ENCODE data around the gene LHFPL6.

GRCh38 chr13:39484506-39485313 lies 118.3 kb downstream of the LHFPL6 start:
- TF ChIP-seq CTCF (IDR thresholded peaks at IDR 0.05; ENCODE audit: low read length): no peak
- no peak for TF ChIP-seq EZH2 (optimal IDR thresholded peaks at IDR 0.05; ENCODE audit: low read depth, low read length)
- no peak for TF ChIP-seq EZH2phosphoT487 (IDR thresholded peaks at IDR 0.05; ENCODE audit: low read length)

Measured in MM.1S (cell line).